Measurements from ENCODE around the gene RBM25.

- TF ChIP-seq CTCF (IDR thresholded peaks at IDR 0.05): no peak
- TF ChIP-seq POLR2A (IDR thresholded peaks at IDR 0.05): peak; percentile 74 to 87
Measured at GRCh38 chr14:73136387-73137225, 78.3 kb downstream of the RBM25 start, which contains the start of gene PSEN1.

Data from adrenal gland (tissue), 5 donors.